ENCODE results near the gene BAK1.

DNA sequence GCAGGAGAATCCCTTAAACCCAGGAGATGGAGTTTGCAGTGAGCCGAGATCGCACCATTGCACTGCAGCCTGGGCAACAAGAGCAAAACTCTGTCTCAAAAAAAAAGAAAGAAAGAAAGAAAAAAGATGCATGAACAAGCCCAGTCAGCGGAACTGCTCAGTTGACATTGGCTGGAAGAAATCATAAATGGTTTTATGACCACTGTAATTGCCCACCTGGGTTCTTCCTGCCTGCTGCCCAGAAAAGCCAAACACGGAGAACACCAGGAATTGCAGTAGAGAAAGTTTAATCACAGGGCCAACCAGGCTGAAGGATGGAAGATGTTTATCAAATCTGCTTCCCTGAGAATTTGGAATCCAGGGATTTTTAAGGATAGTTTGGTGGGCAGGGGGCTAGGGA is 22.7 kb downstream of the BAK1 start:
- TF ChIP-seq TBX3 (IDR thresholded peaks at IDR 0.05; ENCODE audit: borderline replicate concordance) (no peak), RAD21 (CRISPR knock-in tag; IDR thresholded peaks at IDR 0.05) (no peak), POLR2G (IDR thresholded peaks at IDR 0.05; ENCODE audit: low read depth, low read length) (no peak), HNRNPH1 (optimal IDR thresholded peaks at IDR 0.05; ENCODE audit: low read depth, low read length) (no peak), SMYD3 (CRISPR knock-in tag; IDR thresholded peaks at IDR 0.05) (no peak), HNRNPK (IDR thresholded peaks at IDR 0.05; ENCODE audit: low read depth, low read length, poor library complexity, severe bottlenecking) (no peak), TCF7L2 (IDR thresholded peaks at IDR 0.05; ENCODE audit: low read depth, low read length) (no peak), ZNF263 (CRISPR knock-in tag; IDR thresholded peaks at IDR 0.05) (no peak), ZSCAN20 (CRISPR knock-in tag; IDR thresholded peaks at IDR 0.05; ENCODE audit: borderline replicate concordance) (no peak)
- TF ChIP-seq, protein P1, sequence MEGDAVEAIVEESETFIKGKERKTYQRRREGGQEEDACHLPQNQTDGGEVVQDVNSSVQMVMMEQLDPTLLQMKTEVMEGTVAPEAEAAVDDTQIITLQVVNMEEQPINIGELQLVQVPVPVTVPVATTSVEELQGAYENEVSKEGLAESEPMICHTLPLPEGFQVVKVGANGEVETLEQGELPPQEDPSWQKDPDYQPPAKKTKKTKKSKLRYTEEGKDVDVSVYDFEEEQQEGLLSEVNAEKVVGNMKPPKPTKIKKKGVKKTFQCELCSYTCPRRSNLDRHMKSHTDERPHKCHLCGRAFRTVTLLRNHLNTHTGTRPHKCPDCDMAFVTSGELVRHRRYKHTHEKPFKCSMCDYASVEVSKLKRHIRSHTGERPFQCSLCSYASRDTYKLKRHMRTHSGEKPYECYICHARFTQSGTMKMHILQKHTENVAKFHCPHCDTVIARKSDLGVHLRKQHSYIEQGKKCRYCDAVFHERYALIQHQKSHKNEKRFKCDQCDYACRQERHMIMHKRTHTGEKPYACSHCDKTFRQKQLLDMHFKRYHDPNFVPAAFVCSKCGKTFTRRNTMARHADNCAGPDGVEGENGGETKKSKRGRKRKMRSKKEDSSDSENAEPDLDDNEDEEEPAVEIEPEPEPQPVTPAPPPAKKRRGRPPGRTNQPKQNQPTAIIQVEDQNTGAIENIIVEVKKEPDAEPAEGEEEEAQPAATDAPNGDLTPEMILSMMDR (CRISPR knock-in tag; IDR thresholded peaks at IDR 0.05) = no peak
- TF ChIP-seq, protein P2, sequence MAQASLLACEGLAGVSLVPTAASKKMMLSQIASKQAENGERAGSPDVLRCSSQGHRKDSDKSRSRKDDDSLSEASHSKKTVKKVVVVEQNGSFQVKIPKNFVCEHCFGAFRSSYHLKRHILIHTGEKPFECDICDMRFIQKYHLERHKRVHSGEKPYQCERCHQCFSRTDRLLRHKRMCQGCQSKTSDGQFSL (CRISPR knock-in tag; IDR thresholded peaks at IDR 0.05) = no peak

Data from HepG2 (cell line).